Thymus (tissue), 11 donors: ENCODE results near the gene THUMPD3. TPM values are rescaled to one million over a fixed set of nuclear protein-coding genes. Genes with fewer than 3 reads are reported as not detected.

Experiments
- DNase-seq, 9 donors: peaks; one replicate each; pipeline ENCODE4 v3.0.0-alpha.2; 2013; ENCODE audit warnings: low spot score in 9 of 9, low read depth in 6 of 9, missing footprints in 1 of 9
- H3K27ac ChIP-seq, 2 donors: one replicate each; pipeline ENCODE4 v1.5.1; 2013; ENCODE audit warnings: control low read depth in 1 of 2, low read depth in 1 of 2, low read length in 1 of 2, mild to moderate bottlenecking in 1 of 2, moderate library complexity in 1 of 2
- H3K27me3 ChIP-seq, 2 donors: one replicate each; pipeline ENCODE4 v1.5.1; 2013; ENCODE audit warnings: low read length in 1 of 2; ENCODE audit not compliant: control insufficient read depth in 2 of 2, insufficient read depth in 1 of 2
- H3K36me3 ChIP-seq, 2 donors: one replicate each; pipeline ENCODE4 v1.5.1; 2013; ENCODE audit warnings: low read length in 1 of 2, mild to moderate bottlenecking in 1 of 2, moderate library complexity in 1 of 2; ENCODE audit not compliant: control insufficient read depth in 2 of 2, insufficient read depth in 2 of 2
- H3K4me1 ChIP-seq, 2 donors: one replicate each; pipeline ENCODE4 v1.5.1; 2013; ENCODE audit warnings: low read length in 2 of 2; ENCODE audit not compliant: control insufficient read depth in 2 of 2, insufficient read depth in 2 of 2
- H3K4me3 ChIP-seq, 2 donors: one replicate each; pipeline ENCODE4 v1.5.1; 2013; ENCODE audit warnings: low read length in 2 of 2, control low read depth in 1 of 2, mild to moderate bottlenecking in 1 of 2
- H3K9me3 ChIP-seq, 2 donors: one replicate each; pipeline ENCODE4 v1.5.1; 2013; ENCODE audit warnings: low read length in 1 of 2, mild to moderate bottlenecking in 1 of 2; ENCODE audit not compliant: control insufficient read depth in 2 of 2, insufficient read depth in 1 of 2
- WGBS: extraction: QIAGEN DNeasy Blood & Tissue Kit; methylation state at CpG from one replicate; pipeline ENCODE4 v1.1.7; 2013; 5-methylcytosine and 5-hydroxymethylcytosine counted together
- polyA plus RNA-seq: library from polyadenylated mRNA; stranded (reverse); fragments of 200-250 nt; gene quantifications from one replicate; pipeline ENCODE4 v1.2.3, GENCODE V29; 2013
- total RNA-seq: library from RNA; stranded (reverse); fragments of 120-200 nt; gene quantifications from one replicate; pipeline ENCODE4 v1.2.4, GENCODE V29; 2013
- donor health status: healthy.

Gene THUMPD3
- total and polyA plus RNA-seq, 2 donors, result 36.6 to 48.0 TPM

- Histone ChIP-seq H3K27ac (peak overlapping the region in 1 of 2 donors; percentile 94), H3K27me3 (no peaks in the 10 kb centered on the region)
- no peak for DNase-seq
Observed at GRCh38 chr3:9399337-9399703, 36.5 kb downstream of the THUMPD3 start.

GRCh38 chr3:9399746-9400145 lies 36.9 kb downstream of the THUMPD3 start:
- peak in 3 of 9 donors; percentile 16 to 50 (median 37) for DNase-seq
- H3K9me3 ChIP-seq, result peaks cover 0 to 4% of the 10 kb centered on the region in 2 donors
- H3K36me3 ChIP-seq, result peaks cover 0 to 6% of the 10 kb centered on the region in 2 donors
- H3K27me3 ChIP-seq, result no peaks in the 10 kb centered on the region
- 1% methylated on average over 3 of the region's 3 CpGs for WGBS
- peak overlapping the region; percentile 73 to 94 for H3K4me3 ChIP-seq
- H3K4me1 ChIP-seq, result peaks cover 17 to 22% of the 10 kb centered on the region in 2 donors
- peak overlapping the region in 1 of 2 donors; percentile 94 for H3K27ac ChIP-seq

More at GRCh38 chr3:9399337-9399703, 36.5 kb downstream of the THUMPD3 start:
- Histone ChIP-seq H3K4me3 (peak overlapping the region; percentile 73 to 94), H3K36me3 (peaks cover 0 to 10% of the 10 kb centered on the region in 2 donors), H3K4me1 (peaks cover 18 to 25% of the 10 kb centered on the region in 2 donors), H3K9me3 (peaks cover 0 to 4% of the 10 kb centered on the region in 2 donors)
- WGBS, result 10% methylated on average over 2 of the region's 2 CpGs

- Histone ChIP-seq H3K4me3 (no peak overlapping the region), H3K36me3 (no peaks in the 10 kb centered on the region), H3K27me3 (no peaks in the 10 kb centered on the region), H3K27ac (no peak overlapping the region), H3K9me3 (peaks cover 0 to 4% of the 10 kb centered on the region in 2 donors), H3K4me1 (peaks cover 12 to 13% of the 10 kb centered on the region in 2 donors)
- 75% methylated on average over 3 of the region's 3 CpGs for WGBS
- DNase-seq, result no peak
Observed at GRCh38 chr3:9400616-9401015, 37.8 kb downstream of the THUMPD3 start.

- DNase-seq, result no peak
- peaks cover 11% of the 10 kb centered on the region in 2 donors for H3K4me1 ChIP-seq
- H3K4me3 ChIP-seq, result no peak overlapping the region
- no peaks in the 10 kb centered on the region for H3K9me3 ChIP-seq
- 94% methylated on average over 4 of the region's 4 CpGs for WGBS
- H3K27me3 ChIP-seq, result no peaks in the 10 kb centered on the region
- no peaks in the 10 kb centered on the region for H3K36me3 ChIP-seq
- H3K27ac ChIP-seq, result no peak overlapping the region
Observed at GRCh38 chr3:9401986-9402385, 39.1 kb downstream of the THUMPD3 start.

- no peaks in the 10 kb centered on the region for H3K27me3 ChIP-seq
- H3K9me3 ChIP-seq, result no peaks in the 10 kb centered on the region
- H3K4me3 ChIP-seq, result no peak overlapping the region
- 73% methylated on average over 3 of the region's 3 CpGs for WGBS
- DNase-seq, result no peak
- no peak overlapping the region for H3K27ac ChIP-seq
- peaks cover 11% of the 10 kb centered on the region in 2 donors for H3K4me1 ChIP-seq
- H3K36me3 ChIP-seq, result no peaks in the 10 kb centered on the region
Observed at GRCh38 chr3:9402410-9403228, 39.8 kb downstream of the THUMPD3 start.

- H3K4me1 ChIP-seq, result peaks cover 11% of the 10 kb centered on the region in 2 donors
- H3K4me3 ChIP-seq, result no peak overlapping the region
- H3K9me3 ChIP-seq, result no peaks in the 10 kb centered on the region
- H3K27ac ChIP-seq, result no peak overlapping the region
- H3K27me3 ChIP-seq, result no peaks in the 10 kb centered on the region
- no peaks in the 10 kb centered on the region for H3K36me3 ChIP-seq
- WGBS, result 92% methylated on average over 2 of the region's 2 CpGs
- DNase-seq, result no peak
Observed at GRCh38 chr3:9403463-9403862, 40.6 kb downstream of the THUMPD3 start.

GRCh38 chr3:9404680-9405079 lies 41.8 kb downstream of the THUMPD3 start:
- DNase-seq, result no peak
- H3K27me3 ChIP-seq, result no peaks in the 10 kb centered on the region
- peaks cover 0 to 3% of the 10 kb centered on the region in 2 donors for H3K36me3 ChIP-seq
- H3K4me3 ChIP-seq, result no peak overlapping the region
- H3K4me1 ChIP-seq, result peaks cover 5 to 9% of the 10 kb centered on the region in 2 donors
- 74% methylated on average over 1 of the region's 1 CpG for WGBS
- no peak overlapping the region for H3K27ac ChIP-seq
- no peaks in the 10 kb centered on the region for H3K9me3 ChIP-seq

- Histone ChIP-seq H3K36me3 (peaks cover 0 to 4% of the 10 kb centered on the region in 2 donors), H3K4me1 (peaks cover 5 to 6% of the 10 kb centered on the region in 2 donors), H3K27me3 (no peaks in the 10 kb centered on the region), H3K27ac (no peak overlapping the region), H3K9me3 (no peaks in the 10 kb centered on the region), H3K4me3 (no peak overlapping the region)
- WGBS, result 89% methylated on average over 3 of the region's 3 CpGs
- DNase-seq, result no peak
Observed at GRCh38 chr3:9405756-9406155, 42.9 kb downstream of the THUMPD3 start.

- Histone ChIP-seq H3K36me3 (peaks cover 0 to 4% of the 10 kb centered on the region in 2 donors), H3K4me3 (no peak overlapping the region), H3K4me1 (peaks cover 5 to 6% of the 10 kb centered on the region in 2 donors), H3K27me3 (no peaks in the 10 kb centered on the region), H3K9me3 (no peaks in the 10 kb centered on the region), H3K27ac (no peak overlapping the region)
- 97% methylated on average over 7 of the region's 7 CpGs for WGBS
- no peak for DNase-seq
Observed at GRCh38 chr3:9406856-9407626, 44.2 kb downstream of the THUMPD3 start.
